Left lung (tissue), 10 donors: ENCODE results near the gene MAOB. TPM values are rescaled to one million over a fixed set of nuclear protein-coding genes. Genes with fewer than 3 reads are reported as not detected.

Source experiments
- ATAC-seq: fragments of 200-7000 bp; cut with Tn5 transposase; one replicate; pipeline ENCODE4 v1.9.1; 2020; ENCODE audit warnings: moderate library complexity
- DNase-seq, 4 donors: peaks; one replicate each; pipeline ENCODE4 v3.0.0-alpha.2; 2013 to 2020
- H3K27ac ChIP-seq, 2 donors: fragments of 200-600 bp; sonication (generic) in 1 of 2; one replicate each; pipeline versions ENCODE4 v1.5.0 to v1.8.0; 2020 to 2021
- H3K27me3 ChIP-seq, 2 donors: fragments of 200-600 bp; sonication (generic) in 1 of 2; one replicate each; pipeline versions ENCODE4 v1.5.0 to v1.8.0; 2020 to 2021
- H3K36me3 ChIP-seq, 2 donors: fragments of 200-600 bp; sonication (generic) in 1 of 2; one replicate each; pipeline versions ENCODE4 v1.5.0 to v1.8.0; 2020 to 2021
- H3K4me1 ChIP-seq, 2 donors: fragments of 200-600 bp; one replicate each; pipeline ENCODE4 v1.8.0; 2021
- H3K4me3 ChIP-seq, 2 donors: fragments of 200-600 bp; sonication (generic) in 1 of 2; one replicate each; pipeline versions ENCODE4 v1.5.0 to v1.8.0; 2020 to 2021; ENCODE audit warnings: mild to moderate bottlenecking in 1 of 2
- H3K9me3 ChIP-seq, 2 donors: fragments of 200-600 bp; sonication (generic) in 1 of 2; one replicate each; pipeline versions ENCODE4 v1.5.0 to v1.8.0; 2020 to 2021
- intact Hi-C, 2 donors: fragments of 100-400 bp; cut with DNase I; formaldehyde crosslinking; loops; one replicate each; pipeline versions ENCODE4 v1.11.2 to v1.14.2; 2022
- polyA plus RNA-seq, 6 donors: library from polyadenylated mRNA; unstranded; fragments of 120-200 nt; gene quantifications; one replicate each; pipeline ENCODE4 v1.2.1, GENCODE V29; 2013; ENCODE audit not compliant: insufficient read length in 6 of 6
- total RNA-seq, 2 donors: library from RNA; stranded (reverse); fragmentation: NEBNext Ultra II Directional; extraction: Animal tissue kit (Norgen Biotek cat#: 25700); gene quantifications; one replicate each; pipeline ENCODE4 v1.2.1, GENCODE V29; 2021
- TF ChIP-seq, protein P1 (sequence below), 2 donors: fragments of 200-600 bp; sonication (generic) in 1 of 2; IDR thresholded peaks; one replicate each; pipeline versions ENCODE4 v1.5.0 to v1.8.0; 2021; ENCODE audit warnings: antibody characterized with exemption in 2 of 2
- donor health status: DM: no; HTN: yes; CAD: no.
- donor health status: DM: no; HTN: no; CAD: no.

MAOB gene
- total and polyA plus RNA-seq, 8 donors = 8.8 to 20.6 (median 12.3) TPM

DNA sequence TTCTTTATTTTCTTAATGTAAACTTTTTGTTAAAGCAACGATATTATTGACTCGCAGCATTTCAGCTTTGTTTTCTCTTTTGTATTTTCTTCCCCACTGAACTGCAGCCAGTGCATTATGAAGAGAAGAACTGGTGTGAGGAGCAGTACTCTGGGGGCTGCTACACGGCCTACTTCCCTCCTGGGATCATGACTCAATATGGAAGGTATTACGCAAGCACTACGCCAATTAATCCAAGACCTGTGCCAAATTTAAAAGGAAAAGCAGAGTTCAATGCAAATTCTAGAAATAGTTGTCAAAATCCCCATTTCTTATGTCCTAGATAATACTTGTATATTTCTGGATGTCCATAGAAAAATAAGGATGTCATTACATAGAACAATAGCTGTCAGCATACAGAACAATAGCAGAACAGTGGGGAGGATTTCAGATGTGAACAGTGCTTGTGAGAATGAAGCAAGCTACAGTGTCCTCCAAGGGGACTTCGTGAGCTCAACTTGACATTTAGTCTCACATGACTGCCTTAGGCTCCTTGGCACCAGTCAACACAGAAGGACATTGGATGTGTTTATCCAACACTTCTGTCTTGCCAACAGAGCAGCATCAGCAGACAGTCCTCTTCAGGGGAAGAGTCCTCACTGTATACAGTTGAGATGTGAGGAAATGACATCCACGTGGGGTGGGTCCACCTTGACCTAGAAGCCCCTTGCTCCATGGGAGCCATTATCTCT, 140.2 kb downstream of the MAOB start:
- Histone ChIP-seq H3K9me3 (no peaks in the 10 kb centered on the region), H3K4me3 (no peak overlapping the region), H3K36me3 (peaks cover 0 to 6% of the 10 kb centered on the region in 2 donors), H3K4me1 (peaks cover 0 to 15% of the 10 kb centered on the region in 2 donors), H3K27ac (peak overlapping the region in 1 of 2 donors; percentile 18), H3K27me3 (no peaks in the 10 kb centered on the region)
- peak; percentile 56 for ATAC-seq
- TF ChIP-seq, protein P1, sequence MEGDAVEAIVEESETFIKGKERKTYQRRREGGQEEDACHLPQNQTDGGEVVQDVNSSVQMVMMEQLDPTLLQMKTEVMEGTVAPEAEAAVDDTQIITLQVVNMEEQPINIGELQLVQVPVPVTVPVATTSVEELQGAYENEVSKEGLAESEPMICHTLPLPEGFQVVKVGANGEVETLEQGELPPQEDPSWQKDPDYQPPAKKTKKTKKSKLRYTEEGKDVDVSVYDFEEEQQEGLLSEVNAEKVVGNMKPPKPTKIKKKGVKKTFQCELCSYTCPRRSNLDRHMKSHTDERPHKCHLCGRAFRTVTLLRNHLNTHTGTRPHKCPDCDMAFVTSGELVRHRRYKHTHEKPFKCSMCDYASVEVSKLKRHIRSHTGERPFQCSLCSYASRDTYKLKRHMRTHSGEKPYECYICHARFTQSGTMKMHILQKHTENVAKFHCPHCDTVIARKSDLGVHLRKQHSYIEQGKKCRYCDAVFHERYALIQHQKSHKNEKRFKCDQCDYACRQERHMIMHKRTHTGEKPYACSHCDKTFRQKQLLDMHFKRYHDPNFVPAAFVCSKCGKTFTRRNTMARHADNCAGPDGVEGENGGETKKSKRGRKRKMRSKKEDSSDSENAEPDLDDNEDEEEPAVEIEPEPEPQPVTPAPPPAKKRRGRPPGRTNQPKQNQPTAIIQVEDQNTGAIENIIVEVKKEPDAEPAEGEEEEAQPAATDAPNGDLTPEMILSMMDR (IDR thresholded peaks at IDR 0.05) = no peak
- intact Hi-C loops = no loop called here
- DNase-seq = no peak

DNA sequence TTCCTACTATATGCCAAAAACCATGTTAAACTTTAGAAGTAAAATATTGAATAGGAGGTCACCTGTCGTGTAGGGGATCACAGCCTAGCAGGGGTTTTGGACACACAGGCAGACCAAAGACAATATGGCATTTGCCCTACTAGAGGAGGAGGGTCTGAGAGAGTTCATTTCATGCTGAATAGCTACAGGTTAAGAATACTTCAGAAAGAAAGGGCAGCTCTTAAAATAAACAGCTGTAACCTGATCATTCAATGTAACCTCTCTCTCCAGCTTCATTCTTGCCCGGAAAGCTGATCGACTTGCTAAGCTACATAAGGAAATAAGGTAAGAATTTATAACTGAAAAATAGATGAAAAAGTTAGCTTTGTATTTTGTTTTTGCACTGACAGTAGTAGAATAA, 146.3 kb downstream of the MAOB start:
- Histone ChIP-seq H3K36me3 (peaks cover 0 to 14% of the 10 kb centered on the region in 2 donors), H3K27ac (no peak overlapping the region), H3K4me1 (no peaks in the 10 kb centered on the region), H3K9me3 (no peaks in the 10 kb centered on the region), H3K4me3 (no peak overlapping the region), H3K27me3 (peaks cover 0 to 4% of the 10 kb centered on the region in 2 donors)
- intact Hi-C loops = no loop called here
- peak in 1 of 4 donors; percentile 10 for DNase-seq
- ATAC-seq = peak; percentile 55
- TF ChIP-seq, protein P1 (IDR thresholded peaks at IDR 0.05) = no peak

DNA sequence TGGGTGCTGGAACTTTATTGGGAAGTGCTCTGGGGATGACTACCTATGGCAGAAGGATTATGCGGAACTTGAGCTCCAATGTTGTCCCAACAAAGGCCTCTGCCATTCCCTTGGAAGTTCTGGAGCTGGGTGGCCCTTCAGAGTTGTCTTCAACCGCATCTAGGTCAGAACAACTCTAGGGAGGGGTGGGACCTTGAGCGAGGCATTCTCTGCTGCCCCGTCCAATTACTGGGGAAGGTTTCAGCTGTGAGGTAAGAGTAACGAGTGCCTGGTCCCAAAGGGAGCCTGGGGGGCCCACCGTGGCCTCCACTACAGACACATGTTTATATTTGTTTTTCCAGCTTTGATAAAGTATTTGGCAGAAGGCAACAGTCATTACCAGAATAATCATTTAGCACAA, 146.7 kb downstream of the MAOB start:
- TF ChIP-seq, protein P1 (IDR thresholded peaks at IDR 0.05) = no peak
- Histone ChIP-seq H3K9me3 (no peaks in the 10 kb centered on the region), H3K4me1 (no peaks in the 10 kb centered on the region), H3K27ac (no peak overlapping the region), H3K27me3 (peaks cover 0 to 4% of the 10 kb centered on the region in 2 donors), H3K36me3 (peaks cover 0 to 14% of the 10 kb centered on the region in 2 donors), H3K4me3 (no peak overlapping the region)
- intact Hi-C loops = no loop called here
- ATAC-seq = no peak
- no peak for DNase-seq

DNA sequence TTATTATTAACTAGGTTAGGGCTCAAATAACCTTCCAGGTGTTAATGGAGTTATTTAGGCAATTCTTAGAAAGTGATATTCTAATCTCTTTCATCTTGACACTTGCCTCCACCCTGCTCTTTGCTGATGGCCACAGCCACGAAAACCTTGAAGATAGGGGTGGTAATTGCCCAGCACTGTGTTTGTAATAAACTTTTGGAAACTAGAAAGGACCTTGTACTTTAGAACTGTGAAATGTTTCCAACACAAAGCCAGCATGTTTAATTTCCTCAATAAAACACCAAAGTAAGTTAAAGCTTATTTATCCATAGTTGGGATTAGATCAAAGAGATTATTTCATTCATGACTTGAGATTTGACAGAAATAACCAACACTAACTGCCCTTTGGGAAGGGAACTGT, 147.8 kb downstream of the MAOB start:
- DNase-seq = no peak
- no peak overlapping the region for H3K27ac ChIP-seq
- intact Hi-C loops = no loop called here

DNA sequence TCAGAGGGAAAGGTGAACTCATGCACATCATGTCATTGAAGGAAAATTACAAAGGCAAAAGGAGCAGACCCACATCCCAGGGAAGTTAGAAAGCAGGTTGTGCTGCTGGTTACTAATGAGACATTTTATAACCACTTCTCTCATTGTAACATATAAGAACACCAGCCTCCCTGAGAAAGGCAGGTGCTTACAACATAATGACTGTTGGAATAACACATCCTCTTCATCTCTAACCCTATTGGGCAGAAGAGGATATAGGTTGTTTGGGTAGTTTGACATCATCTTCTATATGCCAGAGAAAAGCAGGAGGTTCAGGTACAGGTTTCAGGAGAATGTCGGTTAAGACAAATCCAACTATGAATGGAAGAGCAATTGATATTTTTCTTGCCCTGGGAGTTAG, 148.6 kb downstream of the MAOB start:
- TF ChIP-seq, protein P1 (IDR thresholded peaks at IDR 0.05) = no peak

More for the DNA sequence above, 147.8 kb downstream of the MAOB start:
- TF ChIP-seq, protein P1 (IDR thresholded peaks at IDR 0.05) = no peak
- Histone ChIP-seq H3K9me3 (no peaks in the 10 kb centered on the region), H3K27me3 (peaks cover 0 to 4% of the 10 kb centered on the region in 2 donors), H3K36me3 (peaks cover 0 to 14% of the 10 kb centered on the region in 2 donors), H3K4me1 (peaks cover 0 to 5% of the 10 kb centered on the region in 2 donors), H3K4me3 (no peak overlapping the region)
- no peak for ATAC-seq

More for the DNA sequence above, 148.6 kb downstream of the MAOB start:
- no peaks in the 10 kb centered on the region for H3K9me3 ChIP-seq
- no peak overlapping the region for H3K4me3 ChIP-seq
- peaks cover 0 to 14% of the 10 kb centered on the region in 2 donors for H3K36me3 ChIP-seq
- intact Hi-C loops = no loop called here
- no peak for ATAC-seq
- H3K27me3 ChIP-seq = peaks cover 0 to 4% of the 10 kb centered on the region in 2 donors
- no peak for DNase-seq
- H3K27ac ChIP-seq = no peak overlapping the region
- peaks cover 0 to 11% of the 10 kb centered on the region in 2 donors for H3K4me1 ChIP-seq
